Natural killer cell (primary cell): ENCODE data around the gene ALOX5. TPM values are rescaled to one million over a fixed set of nuclear protein-coding genes. Genes with fewer than 3 reads are reported as not detected.

ENCODE experiments used
- ATAC-seq, 3 donors: fragments of 150-1000 bp in 2 of 3; fragments of 200-7000 bp in 1 of 3; cut with Tn5 transposase; 1 replicate in 1 of 3; 2 replicates in 2 of 3; pipeline ENCODE4 v1.10.0; 2021; ENCODE audit warnings: mild to moderate bottlenecking in 2 of 3, moderate library complexity in 2 of 3
- DNase-seq, 2 donors: peaks; one replicate each; pipeline versions ENCODE4 v3.0.0 to v3.0.0-alpha.2; 2013 to 2021; ENCODE audit warnings: mixed read lengths in 1 of 2
- H3K27ac ChIP-seq: one replicate; pipeline ENCODE4 v1.5.1; 2013; ENCODE audit warnings: mild to moderate bottlenecking, low read length
- H3K27me3 ChIP-seq: one replicate; pipeline ENCODE4 v1.6.1; 2013; ENCODE audit warnings: low read length; ENCODE audit not compliant: control insufficient read depth, insufficient read depth
- H3K36me3 ChIP-seq: one replicate; pipeline ENCODE4 v1.6.1; 2013; ENCODE audit warnings: low read length; ENCODE audit not compliant: control insufficient read depth, insufficient read depth
- H3K4me1 ChIP-seq: one replicate; pipeline ENCODE4 v1.6.1; 2013; ENCODE audit warnings: low read length; ENCODE audit not compliant: control insufficient read depth, insufficient read depth
- H3K4me3 ChIP-seq: one replicate; pipeline ENCODE4 v1.5.1; 2013; ENCODE audit warnings: low read length
- H3K9me3 ChIP-seq: one replicate; pipeline ENCODE4 v1.6.1; 2013; ENCODE audit warnings: low read length; ENCODE audit not compliant: control insufficient read depth, insufficient read depth
- H3K27ac Mint-ChIP-seq, 2 donors: one replicate each; pipeline ENCODE4 v1.8.0; 2022; ENCODE audit warnings: mild to moderate bottlenecking in 2 of 2, mixed read lengths in 2 of 2, moderate library complexity in 1 of 2
- H3K27me3 Mint-ChIP-seq, 2 donors: one replicate each; pipeline ENCODE4 v1.8.0; 2022; ENCODE audit warnings: low read depth in 2 of 2, mixed read lengths in 2 of 2
- H3K36me3 Mint-ChIP-seq: one replicate; pipeline ENCODE4 v1.8.0; 2022; ENCODE audit warnings: mixed read lengths
- H3K4me1 Mint-ChIP-seq, 2 donors: one replicate each; pipeline ENCODE4 v1.8.0; 2022; ENCODE audit warnings: mixed read lengths in 2 of 2
- H3K4me3 Mint-ChIP-seq: one replicate; pipeline ENCODE4 v1.8.0; 2022; ENCODE audit warnings: mild to moderate bottlenecking, moderate library complexity, mixed read lengths
- H3K9me3 Mint-ChIP-seq, 2 donors: one replicate each; pipeline ENCODE4 v1.8.0; 2022; ENCODE audit warnings: mixed read lengths in 2 of 2
- CTCF ChIP-seq: fragments of 200-600 bp; IDR thresholded peaks from one replicate; pipeline ENCODE4 v1.8.0; 2022; ENCODE audit warnings: antibody characterized with exemption
- WGBS: methylation state at CpG from one replicate; pipeline ENCODE4 v1.1.7; 2013; ENCODE audit warnings: missing lambda C conversion rate; ENCODE audit not compliant: insufficient coverage; 5-methylcytosine and 5-hydroxymethylcytosine counted together
- intact Hi-C: fragments of 100-400 bp; cut with micrococcal nuclease; formaldehyde crosslinking; loops from one replicate; pipeline ENCODE4 v1.14.2; 2022
- total RNA-seq, 4 donors: library from RNA; stranded (reverse); fragments of 120-200 nt in 1 of 4; gene quantifications; one replicate each; pipeline versions ENCODE4 v1.2.3 to v1.2.4, GENCODE V29; 2013 to 2022

ALOX5 gene
- total RNA-seq, 3 donors from 2014 or later (not counting 1 experiment from before 2014, with no cell fraction given) = 8.6 to 93.5 (median 12.4) TPM

- intact Hi-C loops = no loop called here
- H3K27ac ChIP-seq = no peak overlapping the region
- Mint-ChIP-seq H3K4me3 (no peak overlapping the region), H3K27ac (no peak overlapping the region), H3K36me3 (no peaks in the 10 kb centered on the region), H3K9me3 (no peaks in the 10 kb centered on the region), H3K4me1 (peaks cover 0 to 8% of the 10 kb centered on the region in 2 donors), H3K27me3 (no peaks in the 10 kb centered on the region)
- TF ChIP-seq CTCF = no peak
- H3K4me3 ChIP-seq = no peak overlapping the region
- peaks cover 28% of the 10 kb centered on the region for H3K36me3 ChIP-seq
- H3K9me3 ChIP-seq = no peaks in the 10 kb centered on the region
- no peaks in the 10 kb centered on the region for H3K27me3 ChIP-seq
- H3K4me1 ChIP-seq = no peaks in the 10 kb centered on the region
- 94% methylated on average over 7 of the region's 7 CpGs for WGBS
- DNase-seq (no peak), ATAC-seq (no peak)
These were observed 78.9 kb downstream of the ALOX5 start for GRCh38 chr10:45452743-45453452.

- Histone ChIP-seq H3K27me3 (no peaks in the 10 kb centered on the region), H3K9me3 (no peaks in the 10 kb centered on the region), H3K27ac (no peak overlapping the region), H3K4me3 (no peak overlapping the region), H3K4me1 (no peaks in the 10 kb centered on the region), H3K36me3 (peaks cover 35% of the 10 kb centered on the region)
- H3K4me1 Mint-ChIP-seq = peaks cover 0 to 8% of the 10 kb centered on the region in 2 donors
- DNase-seq (no peak), ATAC-seq (no peak)
- intact Hi-C loops = no loop called here
- TF ChIP-seq CTCF = no peak
- WGBS = 95% methylated on average over 9 of the region's 9 CpGs
- H3K36me3 Mint-ChIP-seq = no peaks in the 10 kb centered on the region
- no peaks in the 10 kb centered on the region for H3K9me3 Mint-ChIP-seq
- H3K4me3 Mint-ChIP-seq = no peak overlapping the region
- H3K27me3 Mint-ChIP-seq = no peaks in the 10 kb centered on the region
- H3K27ac Mint-ChIP-seq = no peak overlapping the region
These were observed 79.7 kb downstream of the ALOX5 start for GRCh38 chr10:45453639-45454255.

GRCh38 chr10:45454262-45454661, 80.2 kb downstream of the ALOX5 start:
- H3K36me3 ChIP-seq = peaks cover 39% of the 10 kb centered on the region
- TF ChIP-seq CTCF = no peak
- ATAC-seq (no peak), DNase-seq (no peak)
- no peak overlapping the region for H3K27ac Mint-ChIP-seq
- WGBS = 90% methylated on average over 9 of the region's 9 CpGs
- H3K4me3 ChIP-seq = no peak overlapping the region
- H3K36me3 Mint-ChIP-seq = no peaks in the 10 kb centered on the region
- H3K4me1 Mint-ChIP-seq = peaks cover 0 to 8% of the 10 kb centered on the region in 2 donors
- H3K9me3 ChIP-seq = no peaks in the 10 kb centered on the region
- no peaks in the 10 kb centered on the region for H3K4me1 ChIP-seq
- no peak overlapping the region for H3K27ac ChIP-seq
- intact Hi-C loops = no loop called here
- no peaks in the 10 kb centered on the region for H3K9me3 Mint-ChIP-seq
- H3K27me3 ChIP-seq = no peaks in the 10 kb centered on the region
- H3K4me3 Mint-ChIP-seq = no peak overlapping the region
- no peaks in the 10 kb centered on the region for H3K27me3 Mint-ChIP-seq
